HG03139 (cell line): Measurements from ENCODE around the gene CLK1.

Experiments used
- ATAC-seq: cut with Tn5 transposase; IDR thresholded peaks from one replicate; pipeline ENCODE4 v1.9.1; 2021; ENCODE audit not compliant: unreplicated experiment

The CLK1 gene

GRCh38 chr2:200811333-200812121 lies 52.9 kb downstream of the CLK1 start, which contains the start of gene BZW1:
TSS of gene BZW1 (plus strand) at chr2:200811910. CDS start at chr2:200813218, 1,308 bp downstream.
- peak; percentile 69 for ATAC-seq

DNA sequence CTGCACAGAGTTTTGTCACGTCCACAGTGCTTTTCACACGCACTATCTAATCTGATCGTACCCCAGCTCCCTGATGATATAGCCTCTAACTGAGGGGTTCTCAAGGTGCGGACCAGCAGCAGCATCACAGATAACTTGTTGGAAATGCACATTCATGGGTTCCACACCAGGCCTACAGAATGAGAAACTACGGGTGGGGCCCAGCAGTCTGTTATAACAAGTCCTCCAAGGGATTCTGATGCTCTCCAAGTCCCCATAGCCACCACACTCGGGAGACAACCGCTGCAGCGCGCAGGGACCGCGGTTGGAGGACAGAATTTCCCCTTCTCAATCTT lies 53.5 kb downstream of the CLK1 start:
- ATAC-seq, result no peak

- ATAC-seq, result no peak
These were observed 54.0 kb downstream of the CLK1 start for GRCh38 chr2:200810252-200810997.

- no peak for ATAC-seq
These were observed 54.8 kb downstream of the CLK1 start for GRCh38 chr2:200809506-200810251.
